Neuronal stem cell (in vitro differentiated cells): ENCODE results near the gene CLASRP.

Experiments
- DNase-seq: peaks from one replicate; pipeline ENCODE4 v3.0.0-alpha.2; 2013; ENCODE audit warnings: low spot score
- H2AFZ ChIP-seq: one replicate; pipeline ENCODE4 v1.6.1; 2013; ENCODE audit warnings: mild to moderate bottlenecking, low read length, inconsistent platforms
- H2AK5ac ChIP-seq: 2 replicates; pipeline ENCODE4 v1.6.1; 2013; ENCODE audit warnings: low read depth, mild to moderate bottlenecking, inconsistent platforms, low read length, moderate library complexity, mixed read lengths
- H2BK120ac ChIP-seq: 2 replicates; pipeline ENCODE4 v1.6.1; 2013; ENCODE audit warnings: low read depth, mild to moderate bottlenecking, inconsistent platforms, low read length, moderate library complexity, mixed read lengths
- H2BK12ac ChIP-seq: one replicate; pipeline ENCODE4 v1.6.1; 2013; ENCODE audit warnings: low read length, inconsistent platforms
- H2BK15ac ChIP-seq: 2 replicates; pipeline ENCODE4 v1.6.1; 2013; ENCODE audit warnings: mild to moderate bottlenecking, low read length, inconsistent platforms, mixed read lengths
- H2BK5ac ChIP-seq: one replicate; pipeline ENCODE4 v1.6.1; 2013; ENCODE audit warnings: inconsistent platforms, mild to moderate bottlenecking, low read length, moderate library complexity
- H3K14ac ChIP-seq: one replicate; pipeline ENCODE4 v1.6.1; 2013; ENCODE audit warnings: low read length, inconsistent platforms
- H3K18ac ChIP-seq: 2 replicates; pipeline ENCODE4 v1.6.1; 2013; ENCODE audit warnings: low read length, inconsistent platforms
- H3K23ac ChIP-seq: 2 replicates; pipeline ENCODE4 v1.6.1; 2013; ENCODE audit warnings: low read depth, mild to moderate bottlenecking, mixed read lengths, low read length, inconsistent platforms; ENCODE audit not compliant: poor library complexity
- H3K27ac ChIP-seq: replicated peaks from 3 replicates; pipeline ENCODE4 v1.5.1; 2013; ENCODE audit warnings: low read length, inconsistent platforms
- H3K27me3 ChIP-seq, 3 experiments: 2 replicates each; pipeline ENCODE4 v1.6.1; 2013; ENCODE audit warnings: low read length in 3 of 3, mild to moderate bottlenecking in 2 of 3, inconsistent platforms in 1 of 3, low read depth in 1 of 3, mixed read lengths in 1 of 3, moderate library complexity in 1 of 3; ENCODE audit not compliant: control insufficient read depth in 3 of 3, insufficient read depth in 3 of 3
- H3K36me3 ChIP-seq, 2 donors: replicated peaks in 1 of 2; 2 replicates each; pipeline ENCODE4 v1.6.1; 2013; ENCODE audit warnings: low read length in 2 of 2; ENCODE audit not compliant: control insufficient read depth in 2 of 2, insufficient read depth in 2 of 2
- H3K4ac ChIP-seq: 2 replicates; pipeline ENCODE4 v1.6.1; 2013; ENCODE audit warnings: inconsistent platforms, mild to moderate bottlenecking, low read length, moderate library complexity
- H3K4me1 ChIP-seq, 2 donors: 1 replicate in 1 of 2; 2 replicates in 1 of 2; pipeline ENCODE4 v1.6.1; 2013; ENCODE audit warnings: low read length in 2 of 2, low read depth in 1 of 2; ENCODE audit not compliant: control insufficient read depth in 2 of 2, insufficient read depth in 1 of 2
- H3K4me2 ChIP-seq: one replicate; pipeline ENCODE4 v1.6.1; 2013; ENCODE audit warnings: mild to moderate bottlenecking, low read length, inconsistent platforms; ENCODE audit not compliant: insufficient read depth, poor library complexity, severe bottlenecking
- H3K4me3 ChIP-seq, 2 donors: 2 replicates each; pipeline ENCODE4 v1.5.1; 2013; ENCODE audit warnings: low read length in 2 of 2, mild to moderate bottlenecking in 2 of 2, inconsistent platforms in 1 of 2, moderate library complexity in 1 of 2
- H3K79me1 ChIP-seq: one replicate; pipeline ENCODE4 v1.6.1; 2013; ENCODE audit warnings: low read depth, mild to moderate bottlenecking, inconsistent platforms, low read length, moderate library complexity
- H3K9ac ChIP-seq: one replicate; pipeline ENCODE4 v1.6.1; 2013; ENCODE audit warnings: mild to moderate bottlenecking, low read depth, low read length, inconsistent platforms; ENCODE audit not compliant: poor library complexity
- H3K9me3 ChIP-seq, 2 donors: replicated peaks in 1 of 2; 2 replicates each; pipeline versions ENCODE3 to v1.6.1; 2013; ENCODE audit warnings: low read length in 2 of 2, mild to moderate bottlenecking in 2 of 2, inconsistent platforms in 1 of 2, low read depth in 1 of 2, mixed read lengths in 1 of 2, moderate library complexity in 1 of 2; ENCODE audit not compliant: control insufficient read depth in 2 of 2, insufficient read depth in 1 of 2
- H4K8ac ChIP-seq: one replicate; pipeline ENCODE4 v1.6.1; 2013; ENCODE audit warnings: low read depth, mild to moderate bottlenecking, inconsistent platforms, low read length, moderate library complexity
- H4K91ac ChIP-seq: one replicate; pipeline ENCODE4 v1.6.1; 2013; ENCODE audit warnings: low read length, low read depth, mild to moderate bottlenecking, inconsistent platforms; ENCODE audit not compliant: poor library complexity
- WGBS, 2 donors: extraction: QIAGEN DNeasy Blood & Tissue Kit; methylation state at CpG; one replicate each; pipeline ENCODE4 v1.1.7; 2013; ENCODE audit warnings: missing lambda C conversion rate in 2 of 2, mixed read lengths in 1 of 2; ENCODE audit not compliant: insufficient read length in 2 of 2, insufficient replicate concordance in 1 of 2; ENCODE audit errors: extremely low coverage in 2 of 2; 5-methylcytosine and 5-hydroxymethylcytosine counted together

Gene CLASRP

DNA sequence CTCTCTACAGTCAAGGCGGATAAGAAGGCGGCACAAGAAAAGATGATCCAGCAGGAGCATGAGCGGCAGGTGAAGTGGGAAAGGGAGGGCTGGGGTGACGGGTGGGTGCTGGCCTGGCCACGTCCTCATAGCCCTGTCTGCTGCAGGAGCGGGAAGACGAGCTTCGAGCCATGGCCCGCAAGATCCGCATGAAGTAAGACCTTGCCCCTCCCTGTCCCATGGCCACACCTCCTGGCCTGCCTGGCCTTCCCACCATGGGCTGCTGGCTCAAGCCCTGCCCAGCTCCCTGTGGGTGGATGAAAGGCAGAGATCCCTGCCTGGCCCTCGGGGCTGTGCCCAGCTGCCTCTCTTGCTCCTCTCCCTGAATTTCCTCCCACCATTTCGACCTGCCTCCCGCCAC is 30.2 kb downstream of the CLASRP start:
- Histone ChIP-seq H2BK15ac (no peak overlapping the region), H3K23ac (no peak overlapping the region), H3K14ac (no peak overlapping the region), H3K4me2 (no peak overlapping the region), H4K91ac (no peak overlapping the region), H3K27ac (no peak overlapping the region), H3K4ac (no peak overlapping the region), H3K9ac (no peak overlapping the region), H3K27me3 (no peaks in the 10 kb centered on the region), H3K4me1 (no peaks in the 10 kb centered on the region), H2BK12ac (no peak overlapping the region), H2AFZ (no peak overlapping the region), H4K8ac (no peak overlapping the region), H3K4me3 (peak overlapping the region in 1 of 2 donors; percentile 52), H2AK5ac (no peak overlapping the region), H2BK5ac (no peak overlapping the region), H2BK120ac (no peak overlapping the region), H3K79me1 (peaks cover 15% of the 10 kb centered on the region), H3K18ac (no peak overlapping the region), H3K36me3 (peaks cover 39 to 70% of the 10 kb centered on the region in 2 donors), H3K9me3 (no peaks in the 10 kb centered on the region)
- DNase-seq: no peak
- WGBS, 2 donors: no CpG with 5 or more reads among the region's 13 CpGs

DNA sequence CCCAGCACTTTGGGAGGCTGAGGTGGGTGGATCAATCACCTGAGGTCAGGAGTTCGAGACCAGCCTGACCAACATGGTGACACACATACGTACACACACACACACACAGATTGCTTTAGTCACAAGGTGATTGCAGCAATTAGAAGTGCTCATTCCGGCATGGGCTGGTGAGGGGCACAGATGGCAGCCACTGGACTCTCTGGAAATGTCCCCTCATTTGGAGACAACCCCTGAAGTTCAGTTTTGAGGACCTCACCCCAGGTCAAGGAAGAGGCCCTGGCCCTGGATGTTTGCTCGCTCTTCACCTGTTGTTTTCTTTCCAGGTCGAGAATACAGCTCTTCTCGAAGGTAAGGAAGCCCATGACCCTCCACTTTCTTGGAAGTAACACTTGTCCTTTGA is 31.4 kb downstream of the CLASRP start:
- Histone ChIP-seq H3K4me3 (no peak overlapping the region), H4K91ac (no peak overlapping the region), H2BK5ac (no peak overlapping the region), H3K9me3 (no peaks in the 10 kb centered on the region), H3K4ac (no peak overlapping the region), H3K14ac (no peak overlapping the region), H2BK12ac (no peak overlapping the region), H3K79me1 (peaks cover 11% of the 10 kb centered on the region), H2AFZ (no peak overlapping the region), H3K4me2 (no peak overlapping the region), H2BK120ac (no peak overlapping the region), H4K8ac (no peak overlapping the region), H3K18ac (no peak overlapping the region), H3K9ac (peak overlapping the region; percentile 21), H2AK5ac (no peak overlapping the region), H3K36me3 (peaks cover 32 to 60% of the 10 kb centered on the region in 2 donors), H3K23ac (no peak overlapping the region), H3K27ac (no peak overlapping the region), H3K27me3 (peaks cover 0 to 5% (median 0%) of the 10 kb centered on the region in 3 experiments), H2BK15ac (no peak overlapping the region), H3K4me1 (peaks cover 6% of the 10 kb centered on the region in 2 donors)
- no peak for DNase-seq
- no CpG with 5 or more reads among the region's 6 CpGs for WGBS, 2 donors

DNA sequence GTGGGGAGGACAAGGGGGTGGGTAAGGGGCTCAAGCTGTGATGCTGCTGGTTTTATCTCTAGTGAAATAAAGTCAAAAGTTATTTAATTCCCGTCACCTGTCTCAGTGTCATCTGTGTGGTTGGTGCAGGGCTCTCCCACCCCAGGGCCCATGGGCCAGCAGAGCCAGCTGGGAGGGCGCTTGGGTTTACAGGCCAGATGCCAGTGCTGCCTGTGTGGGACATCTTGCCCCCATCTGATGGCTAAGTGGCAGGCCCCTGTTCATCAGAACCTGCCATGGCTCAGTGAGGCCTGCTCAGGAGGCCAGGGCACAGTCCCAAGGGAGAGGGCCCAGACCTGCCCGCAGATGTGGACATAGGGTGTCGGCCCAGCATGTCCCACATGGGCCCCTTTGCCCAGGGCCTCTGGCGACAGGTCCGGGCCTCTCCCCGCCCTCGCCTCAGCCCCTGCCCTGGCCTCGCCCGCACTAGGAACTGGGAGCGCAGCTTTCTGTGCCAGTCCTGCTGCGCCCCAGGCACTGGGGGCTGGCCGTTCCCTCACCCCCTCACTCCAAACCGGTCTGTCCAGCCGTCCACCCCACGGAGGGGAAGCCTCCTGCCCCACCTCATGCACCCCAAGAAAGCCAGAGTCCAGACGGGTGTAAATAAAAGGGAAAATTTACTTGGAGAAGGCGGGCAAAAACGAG is 32.2 kb downstream of the CLASRP start:
- no peak overlapping the region for H3K27ac ChIP-seq

DNA sequence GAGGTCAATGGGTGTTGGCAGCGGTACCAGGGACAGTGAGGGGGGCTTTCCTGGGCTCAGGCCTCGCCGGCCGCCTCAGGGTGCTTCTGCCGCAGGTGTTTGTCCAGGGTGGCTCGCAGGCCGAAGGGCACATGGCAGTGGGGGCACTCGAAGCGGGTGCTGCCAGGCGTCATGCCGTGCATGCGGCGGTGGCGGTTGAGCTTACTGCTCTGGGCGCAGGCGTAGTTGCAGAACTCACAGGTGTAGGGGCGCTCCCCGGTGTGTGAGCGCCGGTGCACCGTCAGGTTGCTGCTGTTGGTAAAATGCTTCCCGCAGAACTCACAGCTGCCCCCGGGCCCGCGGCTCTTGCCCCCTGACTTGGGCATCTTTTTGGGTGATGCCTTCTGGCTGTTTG is 32.7 kb downstream of the CLASRP start:
- Histone ChIP-seq H3K23ac (peak overlapping the region; percentile 80), H3K36me3 (peaks cover 27 to 48% of the 10 kb centered on the region in 2 donors), H3K79me1 (peaks cover 8% of the 10 kb centered on the region), H3K4me2 (no peak overlapping the region), H3K14ac (no peak overlapping the region), H2AK5ac (no peak overlapping the region), H2BK12ac (no peak overlapping the region), H2BK15ac (no peak overlapping the region), H2BK5ac (no peak overlapping the region), H3K27me3 (peaks cover 5 to 18% (median 9%) of the 10 kb centered on the region in 3 experiments), H2AFZ (no peak overlapping the region), H3K4me1 (peaks cover 6 to 10% of the 10 kb centered on the region in 2 donors), H3K9me3 (no peaks in the 10 kb centered on the region), H2BK120ac (no peak overlapping the region), H3K4ac (no peak overlapping the region), H3K27ac (no peak overlapping the region), H3K4me3 (no peak overlapping the region), H3K18ac (no peak overlapping the region), H4K8ac (no peak overlapping the region), H4K91ac (no peak overlapping the region), H3K9ac (no peak overlapping the region)
- DNase-seq: no peak
- no CpG with 5 or more reads among the region's 25 CpGs for WGBS, 2 donors

More for the DNA sequence above, 32.2 kb downstream of the CLASRP start:
- WGBS, 2 donors: no CpG with 5 or more reads among the region's 19 CpGs
- Histone ChIP-seq H3K36me3 (peaks cover 28 to 53% of the 10 kb centered on the region in 2 donors), H4K8ac (no peak overlapping the region), H3K9ac (no peak overlapping the region), H4K91ac (no peak overlapping the region), H3K18ac (no peak overlapping the region), H3K9me3 (no peaks in the 10 kb centered on the region), H2BK12ac (no peak overlapping the region), H3K79me1 (peaks cover 8% of the 10 kb centered on the region), H3K27me3 (peaks cover 5 to 12% (median 6%) of the 10 kb centered on the region in 3 experiments), H3K4me1 (peaks cover 6 to 10% of the 10 kb centered on the region in 2 donors), H3K4me2 (no peak overlapping the region), H2AFZ (no peak overlapping the region), H2AK5ac (no peak overlapping the region), H3K14ac (no peak overlapping the region), H2BK120ac (no peak overlapping the region), H2BK5ac (no peak overlapping the region), H2BK15ac (no peak overlapping the region), H3K4ac (no peak overlapping the region), H3K23ac (peak overlapping the region; percentile 55), H3K4me3 (no peak overlapping the region)
- DNase-seq: no peak
